Endothelial cell (in vitro differentiated cells): ENCODE results near the gene PCDHGB2. TPM values are rescaled to one million over a fixed set of nuclear protein-coding genes. Genes with fewer than 3 reads are reported as not detected.

Experiments
- DNase-seq: peaks from one replicate; pipeline ENCODE4 v3.0.0; 2021; ENCODE audit warnings: low spot score
- H3K27ac Mint-ChIP-seq: one replicate; pipeline ENCODE4 v1.8.0; 2021; ENCODE audit warnings: mixed read lengths, inconsistent platforms; ENCODE audit not compliant: unreplicated experiment
- H3K27me3 Mint-ChIP-seq: one replicate; pipeline ENCODE4 v1.8.0; 2021; ENCODE audit warnings: mild to moderate bottlenecking, moderate library complexity, mixed read lengths, inconsistent platforms; ENCODE audit not compliant: unreplicated experiment
- H3K36me3 Mint-ChIP-seq: one replicate; pipeline ENCODE4 v1.8.0; 2021; ENCODE audit warnings: mild to moderate bottlenecking, low read depth, mixed read lengths, inconsistent platforms; ENCODE audit not compliant: unreplicated experiment
- H3K4me1 Mint-ChIP-seq: one replicate; pipeline ENCODE4 v1.8.0; 2021; ENCODE audit warnings: mild to moderate bottlenecking, mixed read lengths, inconsistent platforms; ENCODE audit not compliant: unreplicated experiment
- H3K4me3 Mint-ChIP-seq: one replicate; pipeline ENCODE4 v1.8.0; 2021; ENCODE audit warnings: mild to moderate bottlenecking, mixed read lengths, inconsistent platforms; ENCODE audit not compliant: unreplicated experiment
- H3K9me3 Mint-ChIP-seq: one replicate; pipeline ENCODE4 v1.8.0; 2021; ENCODE audit warnings: mixed read lengths, inconsistent platforms; ENCODE audit not compliant: unreplicated experiment
- CTCF ChIP-seq: fragments of 200-600 bp; sonication (generic); IDR thresholded peaks from one replicate; pipeline ENCODE4 v1.5.0; 2021; ENCODE audit warnings: antibody characterized with exemption; ENCODE audit not compliant: unreplicated experiment
- total RNA-seq: library from RNA; stranded (reverse); fragmentation: NEBNext Ultra II Directional; extraction: Animal tissue kit (Norgen Biotek cat#: 25700); gene quantifications from one replicate; pipeline ENCODE4 v1.2.1, GENCODE V29; 2021; ENCODE audit not compliant: unreplicated experiment

The PCDHGB2 gene
- total RNA-seq, 1 donor from 2014 or later, result 11.1 TPM

DNA sequence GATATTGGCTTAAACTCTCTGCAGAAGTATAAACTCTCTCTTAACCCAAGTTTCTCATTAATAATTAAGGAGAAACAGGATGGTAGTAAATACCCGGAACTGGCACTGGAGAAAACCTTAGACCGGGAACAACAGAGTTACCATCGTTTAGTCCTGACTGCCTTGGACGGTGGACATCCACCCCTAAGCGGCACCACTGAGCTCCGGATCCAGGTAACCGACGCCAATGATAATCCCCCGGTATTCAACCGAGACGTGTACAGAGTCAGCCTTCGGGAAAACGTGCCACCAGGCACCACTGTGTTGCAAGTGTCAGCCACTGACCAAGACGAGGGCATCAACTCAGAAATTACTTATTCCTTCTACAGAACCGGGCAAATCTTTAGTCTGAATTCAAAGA lies 38.8 kb downstream of the PCDHGB2 start:
- H3K27me3 Mint-ChIP-seq, result peaks cover 2% of the 10 kb centered on the region
- H3K36me3 Mint-ChIP-seq, result peaks cover 48% of the 10 kb centered on the region
- TF ChIP-seq CTCF, result no peak
- DNase-seq, result no peak
- peaks cover 34% of the 10 kb centered on the region for H3K9me3 Mint-ChIP-seq
- peaks cover 2% of the 10 kb centered on the region for H3K4me1 Mint-ChIP-seq
- H3K27ac Mint-ChIP-seq, result no peak overlapping the region
- H3K4me3 Mint-ChIP-seq, result peak overlapping the region; percentile 77

GRCh38 chr5:141399555-141400258 lies 39.9 kb downstream of the PCDHGB2 start:
- Mint-ChIP-seq H3K27me3 (peaks cover 2% of the 10 kb centered on the region), H3K27ac (no peak overlapping the region), H3K4me3 (peak overlapping the region; percentile 88), H3K9me3 (peaks cover 30% of the 10 kb centered on the region), H3K36me3 (peaks cover 48% of the 10 kb centered on the region), H3K4me1 (peaks cover 2% of the 10 kb centered on the region)
- no peak for TF ChIP-seq CTCF
- DNase-seq, result no peak

DNA sequence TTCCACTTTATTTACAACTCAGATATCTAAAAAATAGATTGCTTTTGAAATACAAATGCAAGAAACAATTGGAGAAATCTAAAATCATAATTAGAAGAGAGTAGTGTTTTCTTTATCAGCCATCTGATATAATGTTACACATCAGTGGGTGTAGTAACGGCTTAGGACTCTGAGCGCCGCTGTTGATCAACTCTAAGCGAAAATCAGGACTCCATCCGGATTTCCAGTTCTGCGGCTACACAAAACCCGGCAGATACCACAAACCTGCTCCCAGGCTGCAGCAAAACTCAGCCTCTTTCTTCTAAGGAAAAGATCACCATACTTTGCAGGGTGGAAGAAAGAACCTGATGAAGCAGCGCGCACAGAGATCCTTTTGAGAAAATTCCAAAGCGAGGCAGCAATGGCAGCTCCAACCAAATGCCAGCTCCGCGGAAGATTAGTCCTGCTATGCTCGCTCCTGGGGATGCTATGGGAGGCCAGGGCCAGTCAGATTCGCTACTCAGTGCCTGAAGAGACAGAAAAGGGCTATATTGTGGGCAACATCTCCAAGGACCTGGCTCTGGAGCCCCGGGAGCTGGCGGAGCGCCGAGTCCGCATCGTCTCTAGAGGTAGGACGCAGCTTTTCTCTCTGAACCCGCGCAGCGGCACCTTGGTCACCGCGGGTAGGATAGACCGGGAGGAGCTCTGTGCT lies 42.9 kb downstream of the PCDHGB2 start, which contains the start of gene PCDHGA9:
PCDHGA9 (plus strand) TSS at position 226 of the 691 bp plus-strand sequence; CDS start at position 401, 175 bp downstream.
- Mint-ChIP-seq H3K9me3 (peaks cover 19% of the 10 kb centered on the region), H3K4me3 (peak within 1 kb of the TSS; percentile 26), H3K4me1 (peaks cover 7% of the 10 kb centered on the region), H3K36me3 (peaks cover 40% of the 10 kb centered on the region), H3K27me3 (peaks cover 2% of the 10 kb centered on the region), H3K27ac (no peak within 1 kb of the TSS)
- DNase-seq, result no peak
- no peak for TF ChIP-seq CTCF

DNA sequence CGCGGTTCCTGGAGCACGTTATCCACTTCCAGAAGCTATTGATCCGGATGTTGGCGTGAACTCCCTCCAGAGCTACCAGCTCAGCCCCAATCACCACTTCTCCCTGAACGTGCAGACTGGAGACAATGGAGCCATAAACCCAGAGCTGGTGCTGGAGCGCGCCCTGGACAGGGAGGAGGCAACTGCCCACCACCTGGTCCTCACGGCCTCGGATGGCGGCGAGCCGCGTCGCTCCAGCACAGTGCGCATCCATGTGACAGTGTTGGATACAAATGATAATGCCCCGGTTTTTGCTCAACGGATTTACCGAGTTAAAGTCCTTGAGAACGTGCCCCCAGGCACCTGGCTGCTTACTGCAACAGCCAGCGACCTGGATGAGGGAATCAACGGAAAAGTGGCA lies 43.6 kb downstream of the PCDHGB2 start:
- Mint-ChIP-seq H3K27ac (no peak overlapping the region), H3K4me1 (peaks cover 8% of the 10 kb centered on the region), H3K36me3 (peaks cover 44% of the 10 kb centered on the region), H3K27me3 (peaks cover 2% of the 10 kb centered on the region), H3K4me3 (peak overlapping the region; percentile 26), H3K9me3 (peaks cover 19% of the 10 kb centered on the region)
- no peak for TF ChIP-seq CTCF
- DNase-seq, result no peak
